NAMALWA (cell line): ENCODE results near the gene DNMT1.

Experiments used
- DNase-seq: peaks from one replicate; pipeline ENCODE4 v3.0.0-alpha.2; 2015; ENCODE audit warnings: low spot score

The DNMT1 gene

DNA sequence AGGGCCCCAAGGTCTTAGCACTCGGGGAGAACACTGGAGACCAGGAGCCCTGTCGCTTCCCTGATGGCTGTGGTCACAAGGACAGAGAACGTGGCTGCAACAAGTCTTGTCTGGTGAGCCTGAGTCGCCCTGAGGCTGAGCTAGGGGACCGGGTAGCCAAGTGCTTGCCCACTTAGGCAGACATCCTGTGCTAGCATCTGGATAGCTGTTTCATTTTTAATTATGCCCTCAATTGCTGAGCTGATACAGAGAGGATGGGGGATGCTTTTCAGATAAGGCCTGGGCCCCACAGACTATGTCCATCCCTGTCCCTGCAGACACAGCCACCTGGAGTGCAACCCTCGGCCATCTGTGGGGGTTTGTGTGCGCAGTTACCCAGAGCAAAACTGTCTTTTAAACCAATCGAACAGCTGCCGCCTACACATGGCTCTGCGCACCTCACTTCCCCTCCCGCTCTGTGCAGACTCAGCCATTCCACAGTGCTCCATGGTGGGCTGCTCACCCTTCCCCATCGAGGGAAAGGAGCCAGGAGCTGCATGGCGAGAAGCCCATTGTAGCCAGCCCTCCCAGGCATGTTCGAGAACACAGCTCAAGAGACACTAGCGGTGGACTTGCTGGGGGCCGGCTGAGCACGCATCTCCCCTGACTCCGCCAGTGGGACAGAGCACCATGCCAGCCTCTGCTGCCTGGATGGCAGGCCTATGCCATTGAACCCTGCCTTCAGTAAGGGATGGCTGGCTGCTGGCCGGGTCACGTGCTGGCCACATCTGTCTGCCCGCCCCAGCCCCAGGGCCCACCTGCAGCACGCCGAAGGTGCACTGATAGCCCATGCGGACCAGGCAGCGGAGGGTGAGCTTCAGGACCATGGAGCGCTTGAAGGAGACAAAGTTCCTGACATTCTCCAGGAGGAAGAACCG, 55.6 kb downstream of the DNMT1 start:
- DNase-seq = no peak

DNA sequence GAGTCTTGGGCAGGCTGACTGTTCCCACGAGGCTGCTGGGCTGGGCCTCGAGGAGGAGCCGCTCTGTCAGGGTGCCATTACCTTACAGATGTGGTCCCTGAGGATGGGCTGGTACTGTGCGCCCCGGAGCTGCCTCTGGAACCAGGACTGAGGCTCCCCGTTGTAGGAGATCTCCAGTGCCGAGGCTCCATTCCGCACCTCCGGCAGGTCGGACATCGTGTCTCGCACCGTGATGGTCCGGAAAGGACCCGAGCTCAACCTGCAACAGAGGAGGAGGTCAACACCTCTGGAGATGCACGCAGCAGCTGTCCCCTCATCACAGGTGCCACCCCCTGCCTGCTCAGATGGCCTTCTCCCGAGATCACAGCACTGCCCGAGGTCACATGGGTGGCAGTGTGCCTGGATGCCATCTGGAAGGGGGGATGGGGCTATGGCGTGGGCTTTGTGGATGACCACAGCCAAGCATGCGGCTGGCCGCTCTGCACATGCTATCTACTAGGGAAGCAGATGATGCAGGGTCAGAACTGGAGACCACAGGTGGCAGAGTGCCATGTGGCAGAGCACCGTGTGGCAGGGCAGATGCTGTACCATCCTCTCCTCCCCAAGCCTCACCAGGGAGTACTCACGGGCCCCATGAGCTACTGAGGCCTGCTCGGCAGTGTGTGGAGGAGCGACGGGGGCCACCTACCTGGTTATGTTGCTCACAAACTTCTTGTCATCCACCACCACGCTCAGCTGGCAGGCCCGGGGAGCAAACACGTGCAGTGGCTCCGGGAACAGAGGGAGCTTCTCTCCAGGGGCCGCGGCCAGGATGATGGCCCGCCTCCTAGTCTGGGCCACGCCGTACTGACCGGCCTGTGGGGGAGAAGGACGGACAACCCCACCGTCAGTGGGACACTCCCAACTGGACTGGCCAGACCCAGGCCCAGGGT, 56.7 kb downstream of the DNMT1 start:
- no peak for DNase-seq

DNA sequence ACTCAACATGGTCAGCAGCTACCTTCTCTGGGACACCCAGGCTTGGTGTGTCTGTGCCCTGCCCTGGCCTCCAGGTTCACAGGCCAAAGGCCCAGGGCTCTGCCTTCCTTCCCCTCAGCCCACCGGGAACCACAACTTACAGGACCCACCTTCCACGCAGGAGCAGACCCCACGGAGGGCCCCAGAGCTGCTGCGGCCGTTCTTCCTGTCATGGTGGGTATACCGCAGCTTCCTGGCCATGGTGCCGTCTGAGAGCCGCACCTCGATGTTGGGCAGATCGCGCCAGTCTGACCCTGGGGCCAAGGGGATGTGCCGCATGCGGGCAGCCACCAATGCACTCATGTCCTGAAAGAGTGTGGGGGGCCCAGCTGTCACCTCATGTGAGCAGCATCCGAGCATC, 57.8 kb downstream of the DNMT1 start:
- DNase-seq = no peak

DNA sequence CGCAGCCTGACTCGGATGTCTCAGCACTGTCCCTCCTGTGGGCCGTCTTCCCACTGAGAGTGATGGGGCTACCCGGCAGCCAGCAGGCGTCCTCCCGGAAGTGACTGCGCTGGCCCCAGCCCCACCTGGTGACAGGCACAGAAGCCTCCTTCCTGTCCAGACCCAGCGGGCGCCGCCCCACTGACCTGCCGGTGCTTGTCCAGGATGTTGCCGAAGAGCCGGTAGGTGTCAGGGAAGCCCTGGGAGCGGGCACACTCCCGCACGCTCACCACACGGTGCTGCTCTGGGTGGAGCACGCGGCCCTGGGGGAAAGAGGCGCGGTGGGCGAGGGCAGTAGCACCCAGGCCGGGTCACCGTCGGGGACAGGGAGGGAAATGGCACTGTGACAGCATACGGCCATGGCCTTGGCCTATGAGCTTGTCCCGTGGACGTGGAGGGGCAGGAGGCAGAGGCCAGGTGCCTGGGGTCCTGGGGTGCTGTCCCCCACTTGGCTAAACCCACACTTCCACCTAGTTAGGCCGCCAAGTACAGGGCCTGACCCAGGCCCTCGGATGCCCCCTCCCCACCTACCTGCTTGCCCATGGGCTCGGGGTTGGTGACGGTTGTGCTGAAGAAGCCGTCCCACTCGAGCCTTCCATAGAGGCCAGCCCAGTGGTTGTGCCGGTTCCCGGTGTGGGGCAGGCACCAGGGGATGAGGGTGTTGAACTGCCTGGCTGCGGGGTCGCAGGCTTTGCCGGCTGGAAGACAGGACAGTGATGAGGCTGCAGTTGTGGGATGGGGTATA, 59.0 kb downstream of the DNMT1 start:
- no peak for DNase-seq

DNA sequence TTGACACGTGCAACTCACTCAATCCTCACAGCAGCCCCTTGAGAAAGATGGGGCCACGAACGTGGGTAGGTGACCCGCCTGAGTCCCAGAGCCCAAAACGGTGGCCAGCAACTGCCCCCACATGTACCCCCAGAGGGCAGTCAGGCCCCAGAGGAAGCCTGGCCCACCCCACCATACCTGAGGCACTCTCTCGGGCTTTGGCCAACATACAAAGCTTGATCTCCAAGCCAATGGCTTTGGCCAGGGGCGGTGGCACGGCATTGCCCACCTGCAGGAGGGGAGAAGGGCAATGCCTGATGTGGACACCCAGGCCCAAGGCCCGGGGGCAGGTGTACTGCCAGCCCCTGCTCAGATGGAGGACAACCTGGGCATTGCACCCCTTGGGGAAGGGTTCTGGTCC, 60.7 kb downstream of the DNMT1 start:
- no peak for DNase-seq

DNA sequence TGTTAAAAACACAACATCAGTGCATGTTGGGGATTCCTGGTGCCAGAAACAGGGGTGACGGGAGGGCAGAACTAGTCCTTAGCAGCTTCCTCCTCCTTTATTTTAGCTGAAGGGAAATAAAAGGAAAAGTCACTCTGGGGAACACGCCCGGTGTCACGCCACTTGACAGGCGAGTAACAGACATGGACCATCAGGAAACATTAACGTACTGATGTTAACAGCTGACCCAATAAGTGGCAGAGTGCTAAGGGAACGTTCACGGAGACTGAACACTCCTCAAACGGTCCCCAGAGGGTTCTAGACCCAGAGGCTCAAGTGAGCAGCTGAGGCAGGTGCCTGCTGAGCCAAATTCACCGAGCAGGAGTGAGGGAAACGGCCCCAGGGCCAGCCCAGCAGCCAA, 61.2 kb downstream of the DNMT1 start:
- DNase-seq = no peak

DNA sequence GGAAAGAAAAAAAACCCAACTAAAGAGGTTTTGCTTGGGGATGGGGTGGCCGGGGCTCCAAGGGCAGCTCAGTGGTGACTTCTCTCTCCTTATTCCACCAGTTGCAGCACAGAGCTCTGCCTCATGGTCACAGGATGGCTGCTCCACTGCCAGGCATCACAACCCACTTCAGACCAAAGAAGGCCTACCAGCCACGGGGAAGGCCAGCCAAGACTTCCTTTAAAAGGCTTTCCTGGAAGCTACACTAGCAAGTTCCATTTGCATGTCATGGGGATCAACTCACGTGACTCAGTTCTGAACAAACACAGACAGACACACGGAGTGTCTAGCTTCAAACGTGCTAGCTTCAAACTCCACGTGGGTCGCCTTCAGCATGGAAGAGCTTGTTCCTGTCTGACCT, 61.8 kb downstream of the DNMT1 start:
- no peak for DNase-seq

DNA sequence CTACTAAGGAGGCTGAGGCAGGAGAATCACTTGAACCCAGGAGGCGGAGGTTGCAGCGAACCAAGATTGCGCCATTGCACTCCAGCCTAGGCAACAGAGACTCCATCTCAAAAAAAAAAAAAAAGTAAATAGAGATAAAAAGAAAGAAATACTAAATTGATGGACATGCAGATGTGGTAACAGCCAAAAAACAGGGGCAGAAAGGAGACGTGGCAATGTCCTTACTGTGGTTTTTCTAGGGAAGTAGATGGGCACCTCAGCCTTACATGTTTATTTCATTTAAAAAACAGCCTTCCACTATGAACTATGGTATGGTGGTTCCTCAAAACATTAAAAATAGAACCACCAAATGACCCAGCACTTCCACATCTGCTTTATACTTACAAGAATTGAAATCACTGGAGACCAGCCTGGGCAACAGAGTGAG, 68.5 kb downstream of the DNMT1 start:
- DNase-seq = no peak

DNA sequence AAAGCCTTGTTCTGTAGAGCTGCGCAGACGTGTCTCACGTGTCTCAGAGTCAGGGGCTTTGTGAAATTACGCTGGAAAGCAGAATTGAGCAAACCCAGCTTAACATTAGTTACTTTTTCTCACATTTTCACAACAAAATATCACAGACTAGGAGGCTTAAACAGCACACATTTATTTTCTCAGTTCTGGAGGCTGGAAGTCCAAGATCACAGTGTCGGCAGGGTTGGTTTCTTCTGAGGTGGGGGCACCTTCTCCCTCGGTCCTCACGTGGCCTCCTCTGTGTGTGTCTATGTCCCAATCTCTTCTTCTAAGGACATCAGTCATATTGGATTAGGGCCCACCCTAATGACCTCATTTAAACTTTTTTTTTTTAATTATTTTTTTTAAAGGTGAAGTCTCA, 70.3 kb downstream of the DNMT1 start:
- DNase-seq = no peak

DNA sequence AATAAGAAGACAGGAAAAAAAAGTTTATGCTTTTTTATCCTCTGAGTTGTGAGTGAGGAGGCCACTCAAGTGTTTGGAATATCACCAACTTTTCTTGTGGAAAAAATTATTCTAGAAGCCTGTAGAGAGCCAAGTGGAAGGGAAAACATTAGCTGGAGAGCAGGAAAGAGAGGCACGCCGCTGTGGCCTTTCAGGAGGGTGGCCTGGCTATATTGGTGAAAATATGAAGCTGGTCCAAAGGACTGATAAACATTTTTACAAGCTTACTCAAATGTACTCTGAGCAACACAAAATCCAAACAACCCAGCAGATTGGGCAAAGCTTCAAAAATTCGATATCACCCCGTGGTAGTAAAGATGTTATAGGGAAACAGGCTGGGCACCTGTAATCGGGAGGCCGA, 72.7 kb downstream of the DNMT1 start:
- DNase-seq = no peak

DNA sequence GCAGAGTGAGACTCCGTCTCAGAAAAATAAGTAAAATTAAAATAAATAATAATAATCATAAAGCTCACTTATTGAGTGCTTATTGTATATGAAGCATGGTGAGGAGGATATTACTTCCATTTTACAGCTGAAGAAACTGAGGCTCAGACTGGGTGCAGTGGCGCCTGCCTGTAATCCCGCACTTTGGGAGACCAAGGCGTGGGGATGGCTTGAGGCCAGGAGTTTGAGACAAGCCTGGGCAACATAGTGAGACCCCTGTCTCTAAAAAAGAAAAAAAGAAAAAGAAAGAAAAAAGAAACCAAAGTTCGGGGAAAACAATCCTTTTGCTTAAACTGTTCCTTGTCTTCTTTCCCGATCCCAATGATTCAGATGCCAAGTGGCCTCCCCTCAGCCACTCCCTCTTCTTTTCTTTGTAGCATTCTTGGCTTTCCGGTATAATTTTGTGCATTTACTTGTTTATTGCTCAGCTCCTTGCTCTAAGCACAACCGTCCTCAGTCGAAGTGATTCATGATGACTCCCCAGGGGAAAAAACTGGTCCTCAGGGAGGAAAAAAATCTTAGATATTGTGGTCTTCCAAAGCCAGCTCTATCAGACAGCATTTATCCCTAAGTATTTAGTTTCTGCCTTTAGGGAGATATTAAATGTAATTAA, 74.1 kb downstream of the DNMT1 start:
- DNase-seq = no peak

DNA sequence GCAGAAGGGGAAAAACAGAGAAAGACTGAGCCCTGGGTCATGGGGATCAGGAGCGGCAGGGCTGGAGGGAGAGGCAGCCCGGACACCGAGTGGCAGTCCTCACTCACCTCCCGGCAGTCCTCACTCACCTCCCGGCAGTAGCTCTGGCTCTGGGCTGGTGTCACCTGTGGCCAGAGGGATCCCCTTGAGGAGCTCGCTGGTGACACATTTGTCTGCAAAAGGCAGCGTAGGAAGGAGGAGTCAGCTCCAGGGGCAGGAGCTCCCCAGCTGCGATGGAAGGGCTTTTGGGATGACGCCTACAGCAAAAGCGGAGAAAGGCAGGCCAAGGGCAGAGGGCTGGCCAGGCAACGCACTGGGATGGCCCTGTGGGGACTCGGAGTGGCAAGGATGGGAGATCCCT, 75.8 kb downstream of the DNMT1 start:
- DNase-seq = no peak

DNA sequence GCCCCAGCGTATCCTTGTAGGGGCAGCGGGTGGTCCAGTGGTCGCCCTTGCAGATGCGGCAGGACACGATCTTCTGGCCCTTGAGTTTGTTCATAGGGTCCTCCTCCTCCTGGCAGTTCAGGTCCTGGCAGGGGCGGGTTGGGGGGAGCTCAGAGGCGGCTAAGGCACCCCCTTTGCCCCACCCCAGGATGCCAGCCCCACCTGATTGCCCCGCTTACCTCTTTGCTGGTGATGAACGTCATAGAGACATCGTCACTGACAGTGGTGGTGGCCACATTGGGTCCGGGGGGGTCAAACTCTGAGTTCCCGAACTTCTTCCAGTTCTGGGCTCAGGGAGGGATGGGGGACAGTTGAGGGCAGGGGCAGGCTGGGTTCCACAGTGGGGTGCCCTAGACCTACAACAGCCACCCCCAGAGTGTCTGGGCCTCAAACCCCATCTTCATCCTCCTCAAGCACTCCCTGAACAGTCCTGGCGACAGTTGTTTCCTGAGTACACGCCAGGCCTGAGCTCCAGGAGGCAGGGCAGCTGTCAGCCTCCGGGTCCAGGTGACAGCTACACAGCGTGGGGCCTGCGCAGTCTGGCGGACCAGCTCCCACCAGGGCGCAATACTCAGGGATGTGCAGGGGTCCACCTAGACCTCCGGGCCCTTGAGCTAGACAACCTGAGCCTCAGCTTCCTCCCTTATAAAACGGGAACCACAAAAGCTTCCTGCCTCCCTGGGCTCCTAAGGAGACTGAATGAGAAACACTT, 77.7 kb downstream of the DNMT1 start:
- no peak for DNase-seq

DNA sequence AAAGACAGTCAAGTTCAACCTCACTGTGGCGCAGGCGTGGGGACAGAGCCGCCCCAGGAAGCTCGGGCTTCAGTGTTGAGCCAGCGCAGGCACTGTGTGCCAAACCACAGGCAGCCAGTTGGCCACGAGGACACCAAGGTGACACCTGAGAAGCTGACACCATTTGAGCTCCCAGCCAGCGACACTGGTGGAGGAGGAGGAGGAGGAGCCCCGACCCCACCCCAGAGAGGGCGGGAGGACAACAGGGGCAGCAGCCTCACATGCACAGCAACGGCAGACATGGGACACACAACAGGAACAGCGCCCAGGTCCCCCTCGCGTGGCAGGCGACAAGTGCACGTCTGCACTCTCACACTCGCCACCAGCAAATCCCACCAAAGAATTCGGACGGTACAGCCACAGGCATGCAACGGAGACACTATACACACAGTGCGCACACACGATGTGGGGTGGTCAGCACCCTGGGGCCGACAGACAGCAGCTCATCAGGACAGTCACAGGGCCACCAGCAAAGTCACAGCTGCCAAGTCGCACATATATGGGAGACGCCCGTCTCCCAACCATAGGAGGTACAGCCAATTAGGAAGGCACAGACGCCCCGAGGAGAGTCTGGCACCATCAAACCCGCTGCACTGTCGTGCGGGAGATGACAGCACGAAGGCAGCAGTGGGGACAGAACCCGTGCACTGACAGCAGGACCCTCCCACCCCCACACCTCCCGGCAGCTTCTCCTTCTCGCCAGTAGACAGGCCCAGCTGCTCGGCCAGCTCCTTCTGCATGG, 78.5 kb downstream of the DNMT1 start:
- DNase-seq = no peak

DNA sequence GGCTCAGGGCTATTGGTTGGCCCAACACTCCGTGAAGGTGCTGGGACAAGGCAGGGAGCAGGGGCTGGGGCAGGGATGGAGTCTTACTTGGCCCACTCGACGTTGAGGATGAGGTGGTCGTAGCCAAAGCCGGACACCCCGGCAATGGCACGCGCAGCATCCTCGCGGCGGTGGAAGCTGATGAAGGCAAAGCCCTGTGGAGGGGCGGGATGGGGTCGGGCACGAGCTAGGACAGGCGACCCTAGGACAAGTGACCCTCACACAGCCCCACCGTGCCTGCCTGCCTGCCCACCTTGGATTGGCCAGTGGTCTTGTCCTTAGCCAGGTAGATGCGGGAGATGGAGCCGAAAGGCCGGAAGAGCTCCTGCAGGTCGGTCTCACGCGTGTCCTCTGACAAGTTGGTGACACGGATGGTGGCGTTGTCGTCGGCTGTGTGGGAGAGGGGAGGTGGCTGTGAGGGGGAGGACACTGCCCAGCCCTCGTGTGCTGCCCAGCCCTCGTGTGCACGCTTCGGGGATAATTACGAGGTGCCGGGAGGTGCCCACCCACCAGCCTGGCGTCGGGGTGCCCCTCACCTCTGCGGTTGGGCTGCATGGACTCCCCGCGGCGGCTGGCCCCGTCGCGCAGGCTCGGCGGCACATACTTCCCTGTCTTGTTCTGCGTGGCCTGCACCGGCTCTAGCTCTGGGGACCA, 79.2 kb downstream of the DNMT1 start:
- no peak for DNase-seq

DNA sequence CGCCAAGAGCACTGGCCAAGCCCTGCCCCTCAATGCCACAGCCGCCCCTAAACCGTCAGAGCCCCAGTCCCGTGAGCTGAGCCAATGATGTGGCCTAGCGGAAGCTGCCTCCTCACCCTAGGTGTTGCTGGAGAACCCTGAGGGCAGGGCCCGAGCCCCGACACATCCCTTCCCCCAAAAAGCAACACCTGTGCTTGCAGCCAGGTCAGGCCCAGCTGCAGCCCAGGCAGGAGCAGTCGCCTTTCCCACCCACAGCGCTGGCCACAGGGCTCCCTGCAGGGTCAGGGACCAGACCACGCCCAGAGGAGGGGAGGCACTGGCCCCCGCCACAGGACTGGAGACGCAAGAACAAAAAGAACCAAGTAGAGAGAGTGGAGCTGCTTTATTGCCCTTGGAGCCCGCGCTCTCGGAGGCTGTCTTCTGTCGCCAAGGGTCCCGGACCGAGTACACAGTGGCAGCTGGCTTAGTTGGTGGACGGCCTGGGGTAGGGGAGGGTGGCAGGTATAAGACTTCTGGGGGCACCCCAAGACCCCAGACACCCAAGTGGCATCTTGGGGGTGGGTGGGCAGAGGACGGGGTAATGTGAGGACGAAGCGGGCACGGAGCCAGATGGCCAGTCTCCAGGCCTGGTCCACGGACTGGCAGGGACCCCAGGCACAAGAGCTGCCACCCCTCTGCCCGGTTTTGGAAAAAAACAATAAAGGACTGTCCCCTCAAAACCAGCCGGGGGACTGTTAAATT, 79.9 kb downstream of the DNMT1 start:
- no peak for DNase-seq

DNA sequence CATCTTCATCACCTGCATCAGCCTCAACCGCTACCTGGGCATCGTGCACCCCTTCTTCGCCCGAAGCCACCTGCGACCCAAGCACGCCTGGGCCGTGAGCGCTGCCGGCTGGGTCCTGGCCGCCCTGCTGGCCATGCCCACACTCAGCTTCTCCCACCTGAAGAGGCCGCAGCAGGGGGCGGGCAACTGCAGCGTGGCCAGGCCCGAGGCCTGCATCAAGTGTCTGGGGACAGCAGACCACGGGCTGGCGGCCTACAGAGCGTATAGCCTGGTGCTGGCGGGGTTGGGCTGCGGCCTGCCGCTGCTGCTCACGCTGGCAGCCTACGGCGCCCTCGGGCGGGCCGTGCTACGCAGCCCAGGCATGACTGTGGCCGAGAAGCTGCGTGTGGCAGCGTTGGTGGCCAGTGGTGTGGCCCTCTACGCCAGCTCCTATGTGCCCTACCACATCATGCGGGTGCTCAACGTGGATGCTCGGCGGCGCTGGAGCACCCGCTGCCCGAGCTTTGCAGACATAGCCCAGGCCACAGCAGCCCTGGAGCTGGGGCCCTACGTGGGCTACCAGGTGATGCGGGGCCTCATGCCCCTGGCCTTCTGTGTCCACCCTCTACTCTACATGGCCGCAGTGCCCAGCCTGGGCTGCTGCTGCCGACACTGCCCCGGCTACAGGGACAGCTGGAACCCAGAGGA, 80.6 kb downstream of the DNMT1 start:
- DNase-seq = no peak

DNA sequence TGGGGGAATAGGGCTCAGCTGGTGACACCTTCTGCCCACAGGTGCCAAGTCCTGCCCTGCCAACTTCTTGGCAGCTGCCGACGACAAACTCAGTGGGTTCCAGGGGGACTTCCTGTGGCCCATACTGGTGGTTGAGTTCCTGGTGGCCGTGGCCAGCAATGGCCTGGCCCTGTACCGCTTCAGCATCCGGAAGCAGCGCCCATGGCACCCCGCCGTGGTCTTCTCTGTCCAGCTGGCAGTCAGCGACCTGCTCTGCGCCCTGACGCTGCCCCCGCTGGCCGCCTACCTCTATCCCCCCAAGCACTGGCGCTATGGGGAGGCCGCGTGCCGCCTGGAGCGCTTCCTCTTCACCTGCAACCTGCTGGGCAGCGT, 81.2 kb downstream of the DNMT1 start:
- DNase-seq = no peak
